Effector memory CD8-positive, alpha-beta T cell (primary cell): Measurements from ENCODE around the gene GOLGA3.
"Not testable (repeated sequence)": the region's sequence is repeated elsewhere in the genome, so short reads cannot be mapped to it uniquely, and the experiment has no call there.

ENCODE experiments used
- ATAC-seq: fragments of 150-1000 bp; cut with Tn5 transposase; replicated peaks from 2 replicates; pipeline ENCODE4 v1.10.0; 2021; ENCODE audit warnings: mild to moderate bottlenecking, moderate library complexity
- DNase-seq, 3 experiments: peaks; one replicate each; pipeline ENCODE4 v3.0.0; 2021
- H3K27ac Mint-ChIP-seq, 2 donors: one replicate each; pipeline ENCODE4 v1.8.0; 2022; ENCODE audit warnings: mild to moderate bottlenecking in 2 of 2, mixed read lengths in 2 of 2, moderate library complexity in 2 of 2
- H3K27me3 Mint-ChIP-seq, 2 donors: one replicate each; pipeline ENCODE4 v1.8.0; 2022; ENCODE audit warnings: mixed read lengths in 2 of 2
- H3K36me3 Mint-ChIP-seq: one replicate; pipeline ENCODE4 v1.8.0; 2022; ENCODE audit warnings: mild to moderate bottlenecking, moderate library complexity, mixed read lengths; ENCODE audit not compliant: insufficient read depth
- H3K4me1 Mint-ChIP-seq, 2 donors: one replicate each; pipeline ENCODE4 v1.8.0; 2022; ENCODE audit warnings: low read depth in 2 of 2, mixed read lengths in 2 of 2
- H3K4me3 Mint-ChIP-seq, 2 donors: one replicate each; pipeline ENCODE4 v1.8.0; 2022; ENCODE audit warnings: mild to moderate bottlenecking in 2 of 2, mixed read lengths in 2 of 2, moderate library complexity in 2 of 2
- H3K9me3 Mint-ChIP-seq, 2 donors: one replicate each; pipeline ENCODE4 v1.8.0; 2022; ENCODE audit warnings: mixed read lengths in 2 of 2
- total RNA-seq, 9 experiments: gene quantifications; one replicate each; lab custom pipeline; 2026; lab: John Stamatoyannopoulos, UW

The GOLGA3 gene
- 193 to 358 (median 322) reads per million in 9 experiments for total RNA-seq

GRCh38 chr12:132828706-132829534 lies at the start of gene GOLGA3:
TSS of gene GOLGA3 (minus strand) at chr12:132828869. CDS start at chr12:132822128, 6,741 bp downstream.
- Mint-ChIP-seq H3K27me3 (no peaks in the 10 kb centered on the region), H3K27ac (peak within 1 kb of the TSS; percentile 100), H3K4me3 (peak within 1 kb of the TSS; percentile 97 to 99), H3K4me1 (peaks cover 25 to 34% of the 10 kb centered on the region in 2 donors), H3K36me3 (peaks cover 25% of the 10 kb centered on the region), H3K9me3 (no peaks in the 10 kb centered on the region)
- peak; percentile 90 to 94 (median 93) for DNase-seq
- ATAC-seq = peak; percentile 93

- not testable (repeated sequence) for ATAC-seq, H3K27ac Mint-ChIP-seq, H3K9me3 Mint-ChIP-seq, H3K4me1 Mint-ChIP-seq, DNase-seq, H3K27me3 Mint-ChIP-seq, H3K4me3 Mint-ChIP-seq
- H3K36me3 Mint-ChIP-seq = peaks cover 75% of the 10 kb centered on the region
Measured at GRCh38 chr12:132874620-132875019, 46.0 kb upstream of the GOLGA3 start.

DNA sequence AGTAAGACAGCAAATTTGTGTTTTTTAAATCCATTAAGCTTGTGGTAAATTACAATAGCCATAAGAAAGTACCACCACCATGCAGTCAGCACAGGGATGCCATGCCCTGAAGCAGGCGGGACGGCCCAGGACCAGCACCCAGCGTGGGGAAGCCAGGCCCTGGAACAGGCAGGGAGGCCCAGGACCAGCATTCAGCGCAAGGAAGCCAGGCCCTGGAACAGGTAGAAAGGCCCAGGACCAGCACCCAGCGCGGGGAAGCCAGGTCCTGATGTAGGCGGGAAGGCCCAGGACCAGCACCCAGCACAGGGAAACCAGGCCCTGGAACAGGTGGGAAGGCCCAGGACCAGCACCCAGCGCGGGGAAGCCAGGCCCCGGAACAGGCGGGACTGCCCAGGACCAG lies 45.5 kb upstream of the GOLGA3 start:
- Mint-ChIP-seq H3K27me3 (no peaks in the 10 kb centered on the region), H3K4me3 (no peak overlapping the region), H3K4me1 (peaks cover 5 to 8% of the 10 kb centered on the region in 2 donors), H3K9me3 (no peaks in the 10 kb centered on the region), H3K36me3 (peaks cover 73% of the 10 kb centered on the region), H3K27ac (no peak overlapping the region)
- no peak for DNase-seq
- ATAC-seq = no peak

GRCh38 chr12:132873724-132874123 lies 45.1 kb upstream of the GOLGA3 start:
- Mint-ChIP-seq H3K27ac (no peak overlapping the region), H3K36me3 (peaks cover 69% of the 10 kb centered on the region), H3K4me3 (peak overlapping the region in 1 of 2 donors; percentile 58), H3K4me1 (peaks cover 5 to 8% of the 10 kb centered on the region in 2 donors), H3K27me3 (no peaks in the 10 kb centered on the region), H3K9me3 (no peaks in the 10 kb centered on the region)
- no peak for ATAC-seq
- no peak for DNase-seq

GRCh38 chr12:132872975-132873421 lies 44.3 kb upstream of the GOLGA3 start:
- Mint-ChIP-seq H3K9me3 (no peaks in the 10 kb centered on the region), H3K4me3 (no peak overlapping the region), H3K4me1 (peaks cover 7 to 8% of the 10 kb centered on the region in 2 donors), H3K36me3 (peaks cover 66% of the 10 kb centered on the region), H3K27me3 (no peaks in the 10 kb centered on the region), H3K27ac (peak overlapping the region; percentile 38 to 74)
- ATAC-seq (peak; percentile 37), DNase-seq (no peak)

GRCh38 chr12:132872073-132872855 lies 43.6 kb upstream of the GOLGA3 start:
- DNase-seq (no peak), ATAC-seq (no peak)
- H3K27me3 Mint-ChIP-seq = no peaks in the 10 kb centered on the region
- peaks cover 68% of the 10 kb centered on the region for H3K36me3 Mint-ChIP-seq
- no peak overlapping the region for H3K4me3 Mint-ChIP-seq
- H3K9me3 Mint-ChIP-seq = no peaks in the 10 kb centered on the region
- H3K4me1 Mint-ChIP-seq = peaks cover 7 to 8% of the 10 kb centered on the region in 2 donors
- H3K27ac Mint-ChIP-seq = peak overlapping the region; percentile 38 to 74

DNA sequence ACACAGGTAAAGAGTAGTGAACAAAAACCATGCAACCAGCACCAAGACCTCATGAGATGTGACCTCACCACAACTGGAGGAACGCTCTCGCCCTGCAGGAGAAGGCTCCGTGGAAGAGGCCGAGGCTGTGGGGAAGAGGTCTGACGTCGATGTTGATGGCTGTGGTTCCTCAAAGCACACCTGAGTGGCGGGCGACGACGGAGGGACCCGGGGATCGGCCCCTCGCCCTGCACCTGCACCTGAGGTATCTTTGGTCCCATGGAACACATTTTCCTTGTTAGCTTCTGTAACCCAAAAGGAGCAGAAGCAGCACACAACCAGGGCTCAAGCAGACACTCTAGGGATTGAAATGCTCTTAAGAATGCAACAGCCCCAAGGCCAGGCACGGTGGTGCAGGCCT lies 40.9 kb upstream of the GOLGA3 start:
- no peak for ATAC-seq
- H3K4me1 Mint-ChIP-seq = peaks cover 10 to 11% of the 10 kb centered on the region in 2 donors
- no peaks in the 10 kb centered on the region for H3K9me3 Mint-ChIP-seq

GRCh38 chr12:132866251-132866828 lies 37.7 kb upstream of the GOLGA3 start:
- H3K9me3 Mint-ChIP-seq = no peaks in the 10 kb centered on the region
- no peaks in the 10 kb centered on the region for H3K27me3 Mint-ChIP-seq
- peaks cover 59% of the 10 kb centered on the region for H3K36me3 Mint-ChIP-seq
- H3K4me1 Mint-ChIP-seq = peaks cover 6 to 7% of the 10 kb centered on the region in 2 donors
- DNase-seq (no peak), ATAC-seq (no peak)
- no peak overlapping the region for H3K4me3 Mint-ChIP-seq
- peak overlapping the region; percentile 62 to 66 for H3K27ac Mint-ChIP-seq

More for the DNA sequence above, 40.9 kb upstream of the GOLGA3 start:
- Mint-ChIP-seq H3K27ac (no peak overlapping the region), H3K27me3 (no peaks in the 10 kb centered on the region), H3K4me3 (no peak overlapping the region), H3K36me3 (peaks cover 63% of the 10 kb centered on the region)
- no peak for DNase-seq

DNA sequence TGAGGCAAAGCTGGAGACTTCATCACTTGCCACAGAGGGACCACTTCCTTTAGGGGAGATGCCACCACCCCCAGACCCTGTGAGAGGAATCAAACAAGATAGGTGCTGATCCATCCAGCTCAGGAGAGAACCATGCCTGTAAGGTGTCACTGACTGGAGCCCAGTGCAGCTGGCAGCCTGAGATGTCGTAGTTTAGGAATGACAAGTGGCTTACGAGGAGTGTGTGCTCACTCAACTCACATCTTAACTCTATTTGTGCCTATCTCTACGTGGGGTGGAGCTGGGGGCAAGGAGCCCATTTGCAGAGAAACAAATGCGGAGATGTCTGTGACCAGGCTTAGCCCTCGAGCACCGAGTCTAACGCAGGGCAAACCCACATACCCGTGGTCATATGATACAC lies 32.9 kb upstream of the GOLGA3 start:
- Mint-ChIP-seq H3K9me3 (no peaks in the 10 kb centered on the region), H3K4me1 (no peaks in the 10 kb centered on the region), H3K27me3 (no peaks in the 10 kb centered on the region), H3K36me3 (peaks cover 57% of the 10 kb centered on the region), H3K4me3 (no peak overlapping the region), H3K27ac (no peak overlapping the region)
- no peak for ATAC-seq
- no peak for DNase-seq

DNA sequence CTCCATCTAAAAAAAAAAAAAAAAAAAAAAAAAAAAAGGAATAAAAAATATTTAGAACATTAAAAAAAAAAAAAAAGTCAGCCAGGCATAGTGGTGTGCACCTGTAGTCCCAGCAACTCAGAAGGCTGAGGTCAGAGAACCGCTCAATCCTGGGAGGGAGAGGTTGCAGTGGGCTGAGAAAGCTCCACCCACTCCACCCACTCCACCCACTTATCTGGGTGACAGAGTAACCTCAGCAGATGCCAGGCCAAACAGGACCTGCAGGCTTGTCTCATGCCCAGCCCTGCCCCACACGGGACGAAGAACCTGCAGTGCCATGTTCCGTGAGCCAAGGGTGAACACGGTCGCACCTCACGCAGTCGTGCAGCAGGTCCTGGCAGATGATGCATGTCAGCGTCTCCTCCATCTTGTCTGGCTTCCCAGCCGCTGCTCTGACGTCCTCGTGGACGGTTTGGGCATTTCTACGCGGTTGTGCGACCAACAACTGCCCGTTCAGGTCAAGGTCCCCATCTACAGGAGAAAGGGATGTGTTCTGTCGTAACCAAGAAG lies 30.1 kb upstream of the GOLGA3 start:
- DNase-seq = no peak
- H3K27me3 Mint-ChIP-seq = no peaks in the 10 kb centered on the region

DNA sequence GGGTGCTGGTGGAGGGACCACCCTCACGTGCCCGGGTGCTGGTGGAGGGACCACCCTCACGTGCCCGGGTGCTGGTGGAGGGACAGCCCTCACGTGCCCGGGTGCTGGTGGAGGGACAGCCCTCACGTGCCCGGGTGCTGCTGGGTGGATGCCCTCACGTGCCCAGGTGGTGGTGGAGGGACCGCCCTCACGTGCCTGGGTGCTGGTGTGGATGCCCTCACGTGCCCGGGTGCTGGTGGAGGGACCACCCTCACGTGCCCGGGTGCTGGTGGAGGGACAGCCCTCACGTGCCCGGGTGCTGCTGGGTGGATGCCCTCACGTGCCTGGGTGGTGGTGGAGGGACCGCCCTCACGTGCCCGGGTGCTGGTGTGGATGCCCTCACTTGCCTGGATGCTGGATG lies 28.4 kb upstream of the GOLGA3 start:
- not testable (repeated sequence) for H3K27me3 Mint-ChIP-seq, H3K27ac Mint-ChIP-seq, DNase-seq, H3K4me3 Mint-ChIP-seq, ATAC-seq, H3K4me1 Mint-ChIP-seq, H3K9me3 Mint-ChIP-seq
- H3K36me3 Mint-ChIP-seq = peaks cover 87% of the 10 kb centered on the region

More for the DNA sequence above, 30.1 kb upstream of the GOLGA3 start:
- no peak for ATAC-seq
- no peak overlapping the region for H3K27ac Mint-ChIP-seq
- no peaks in the 10 kb centered on the region for H3K9me3 Mint-ChIP-seq
- peaks cover 73% of the 10 kb centered on the region for H3K36me3 Mint-ChIP-seq
- no peak overlapping the region for H3K4me3 Mint-ChIP-seq
- no peaks in the 10 kb centered on the region for H3K4me1 Mint-ChIP-seq

DNA sequence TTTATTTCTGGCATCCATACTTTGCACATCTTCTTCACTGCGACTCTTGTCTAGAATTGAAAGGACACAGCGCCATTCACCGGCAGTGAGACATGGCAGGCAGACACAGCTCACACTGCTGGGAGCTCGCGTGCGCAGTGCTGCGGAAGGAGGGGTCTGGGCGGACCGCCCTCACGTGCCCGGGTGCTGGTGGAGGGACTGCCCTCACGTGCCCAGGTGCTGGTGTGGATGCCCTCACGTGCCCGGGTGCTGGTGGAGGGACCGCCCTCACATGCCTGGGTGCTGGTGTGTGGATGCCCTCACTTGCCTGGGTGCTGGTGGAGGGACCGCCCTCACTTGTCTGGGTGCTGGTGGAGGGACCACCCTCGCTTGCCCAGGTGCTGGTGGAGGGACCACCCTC lies 27.9 kb upstream of the GOLGA3 start:
- no peaks in the 10 kb centered on the region for H3K27me3 Mint-ChIP-seq
- DNase-seq = no peak
- no peak for ATAC-seq
- H3K27ac Mint-ChIP-seq = peak overlapping the region in 1 of 2 donors; percentile 59
- no peaks in the 10 kb centered on the region for H3K4me1 Mint-ChIP-seq
- no peaks in the 10 kb centered on the region for H3K9me3 Mint-ChIP-seq
- no peak overlapping the region for H3K4me3 Mint-ChIP-seq
- H3K36me3 Mint-ChIP-seq = peaks cover 87% of the 10 kb centered on the region

DNA sequence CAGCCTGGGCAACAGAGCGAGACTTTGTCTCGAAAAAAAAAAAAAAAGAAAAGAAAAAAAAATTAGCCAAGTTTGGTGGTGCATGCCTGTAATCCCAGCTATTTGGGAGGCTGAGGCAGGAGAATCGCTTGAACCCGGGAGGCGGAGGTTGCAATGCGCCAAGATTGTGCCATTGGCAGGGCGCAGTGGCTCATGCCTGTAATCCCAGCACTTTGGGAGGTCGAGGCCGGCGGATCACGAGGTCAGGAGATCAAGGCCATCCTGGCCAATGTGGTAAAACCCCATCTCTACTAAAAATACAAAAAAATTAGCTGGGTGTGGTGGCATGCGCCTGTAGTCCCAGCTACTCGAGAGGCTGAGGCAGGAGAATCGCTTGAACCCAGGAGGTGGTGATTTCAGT lies 26.5 kb upstream of the GOLGA3 start:
- H3K36me3 Mint-ChIP-seq = peaks cover 80% of the 10 kb centered on the region
- ATAC-seq, DNase-seq, H3K27ac Mint-ChIP-seq, H3K9me3 Mint-ChIP-seq, H3K4me3 Mint-ChIP-seq, H3K27me3 Mint-ChIP-seq, H3K4me1 Mint-ChIP-seq: not testable (repeated sequence)
